Keratinocyte (primary cell): ENCODE data around the gene BANP.

ENCODE experiments used
- EZH2 ChIP-seq: IDR thresholded peaks from one replicate; pipeline ENCODE4 v1.6.1; 2012; ENCODE audit warnings: inconsistent platforms, mild to moderate bottlenecking, low read length, moderate library complexity
- TF ChIP-seq, protein P1 (sequence below), 3 experiments: IDR thresholded peaks in 1 of 3; conservative IDR thresholded peaks in 1 of 3; optimal IDR thresholded peaks in 1 of 3; 2 replicates in 2 of 3; 3 replicates in 1 of 3; pipeline versions ENCODE3 to v1.5.1; 2011; ENCODE audit warnings: low read length in 3 of 3, mild to moderate bottlenecking in 3 of 3, moderate library complexity in 2 of 3, control low read depth in 1 of 3, inconsistent platforms in 1 of 3; ENCODE audit not compliant: insufficient read depth in 2 of 3; ENCODE audit errors: extremely low read depth in 1 of 3

DNA sequence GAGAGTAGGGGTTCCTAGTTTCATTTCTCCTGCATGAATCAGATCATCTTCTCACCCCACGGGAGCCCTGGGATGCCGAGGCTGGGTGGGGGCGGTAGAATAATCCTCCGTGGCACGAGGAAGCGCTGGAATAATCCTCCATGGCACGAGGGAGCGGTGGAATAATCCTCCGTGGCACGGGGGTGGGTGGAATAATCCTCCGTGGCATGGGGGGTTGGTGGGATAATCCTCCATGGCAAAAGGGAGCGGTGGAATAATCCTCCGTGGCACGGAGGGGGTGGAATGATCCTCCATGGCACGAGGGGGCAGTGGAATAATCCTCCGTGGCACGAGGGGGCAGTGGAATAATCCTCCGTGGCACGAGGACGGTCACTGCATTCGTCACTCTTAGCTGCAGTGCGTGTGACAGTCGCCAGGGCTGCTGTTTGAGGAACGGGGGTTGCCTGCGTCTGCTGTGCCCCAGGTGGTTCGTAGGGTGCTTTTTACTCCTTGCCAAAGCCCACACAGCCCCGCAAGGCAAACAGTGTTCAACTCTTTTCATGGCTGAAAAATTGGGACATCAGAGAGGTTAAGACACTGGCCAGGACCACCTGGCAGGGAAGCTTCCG is 152.5 kb downstream of the BANP start:
- TF ChIP-seq, protein P1, sequence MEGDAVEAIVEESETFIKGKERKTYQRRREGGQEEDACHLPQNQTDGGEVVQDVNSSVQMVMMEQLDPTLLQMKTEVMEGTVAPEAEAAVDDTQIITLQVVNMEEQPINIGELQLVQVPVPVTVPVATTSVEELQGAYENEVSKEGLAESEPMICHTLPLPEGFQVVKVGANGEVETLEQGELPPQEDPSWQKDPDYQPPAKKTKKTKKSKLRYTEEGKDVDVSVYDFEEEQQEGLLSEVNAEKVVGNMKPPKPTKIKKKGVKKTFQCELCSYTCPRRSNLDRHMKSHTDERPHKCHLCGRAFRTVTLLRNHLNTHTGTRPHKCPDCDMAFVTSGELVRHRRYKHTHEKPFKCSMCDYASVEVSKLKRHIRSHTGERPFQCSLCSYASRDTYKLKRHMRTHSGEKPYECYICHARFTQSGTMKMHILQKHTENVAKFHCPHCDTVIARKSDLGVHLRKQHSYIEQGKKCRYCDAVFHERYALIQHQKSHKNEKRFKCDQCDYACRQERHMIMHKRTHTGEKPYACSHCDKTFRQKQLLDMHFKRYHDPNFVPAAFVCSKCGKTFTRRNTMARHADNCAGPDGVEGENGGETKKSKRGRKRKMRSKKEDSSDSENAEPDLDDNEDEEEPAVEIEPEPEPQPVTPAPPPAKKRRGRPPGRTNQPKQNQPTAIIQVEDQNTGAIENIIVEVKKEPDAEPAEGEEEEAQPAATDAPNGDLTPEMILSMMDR (optimal IDR thresholded peaks at IDR 0.05 in 1 of 3, IDR thresholded peaks at IDR 0.05 in 1 of 3, conservative IDR thresholded peaks at IDR 0.05 in 1 of 3; ENCODE audit: extremely low read depth in 1 of 3, insufficient read depth in 2 of 3, low read length in 3 of 3): no peak
- TF ChIP-seq EZH2: no peak
